K562 (cell line): ENCODE data around the gene KIZ. TPM values are rescaled to one million over a fixed set of nuclear protein-coding genes. Genes with fewer than 3 reads are reported as not detected.

Experiments used
- ATAC-seq: fragments of 200-7000 bp; cut with Tn5 transposase; 3 replicates; pipeline ENCODE4 v1.9.1; 2020; ENCODE audit warnings: moderate library complexity
- BruUV-seq: library from RNA; stranded (reverse); fragments of 400-500 nt; replicated peaks from 2 replicates; lab custom pipeline; 2021; lab: Mats Ljungman, UMichigan
- CTCF ChIA-PET: fragments of 300-600 bp; formaldehyde crosslinking; extraction: SDS; loops from one replicate; lab custom pipeline; 2021; ENCODE audit warnings: low intra/inter-chr PET ratio; lab: Yijun Ruan, JAX
- POLR2A ChIA-PET: fragments of 300-600, 350-650 bp; sonication (Branson Sonifier 250); formaldehyde crosslinking; extraction: SDS; loops from one replicate; lab custom pipeline; 2021; ENCODE audit warnings: antibody characterized with exemption, inconsistent platforms; lab: Yijun Ruan, JAX
- DNase-seq, 4 experiments: peaks; one replicate each; pipeline versions ENCODE4 v3.0.0 to v3.0.0-alpha.2; 2011 to 2018; ENCODE audit warnings: low spot score in 3 of 4, mixed read lengths in 3 of 4; ENCODE audit errors: extremely low read depth in 1 of 4
- FAIRE-seq: peaks from 2 replicates; lab custom pipeline; 2011; peaks lifted over from hg19 to GRCh38; lab: Jason Lieb, UNC
- H2AFZ ChIP-seq: 2 replicates; pipeline ENCODE4 v1.6.0; 2011; ENCODE audit warnings: low read depth, low read length, control low read depth, inconsistent platforms
- H3K27ac ChIP-seq: fragments of 200-600 bp; 3 replicates; pipeline ENCODE4 v1.8.0; 2011; ENCODE audit warnings: low read depth, mild to moderate bottlenecking, control low read depth, inconsistent platforms, low read length, moderate library complexity, mixed read lengths; ENCODE audit errors: extremely low read depth
- H3K27me3 ChIP-seq, 2 experiments: fragments of 300-600 bp in 1 of 2; 2 replicates in 1 of 2; 3 replicates in 1 of 2; pipeline versions ENCODE4 v1.6.0 to v1.8.0; 2011; ENCODE audit warnings: inconsistent platforms in 2 of 2, low read length in 2 of 2, mild to moderate bottlenecking in 1 of 2, mixed read lengths in 1 of 2, moderate library complexity in 1 of 2; ENCODE audit not compliant: control insufficient read depth in 2 of 2, insufficient read depth in 2 of 2
- H3K36me3 ChIP-seq: fragments of 300-600 bp; 3 replicates; pipeline ENCODE4 v1.8.0; 2011; ENCODE audit warnings: mild to moderate bottlenecking, low read length, inconsistent platforms; ENCODE audit not compliant: control insufficient read depth, insufficient read depth
- H3K4me1 ChIP-seq, 2 experiments: fragments of 200-600 bp in 1 of 2; replicated peaks in 1 of 2; 2 replicates in 1 of 2; 3 replicates in 1 of 2; pipeline versions ENCODE4 v1.5.1 to v1.8.0; 2011; ENCODE audit warnings: inconsistent platforms in 2 of 2, low read length in 2 of 2, mild to moderate bottlenecking in 1 of 2, mixed read lengths in 1 of 2, moderate library complexity in 1 of 2; ENCODE audit not compliant: control insufficient read depth in 2 of 2, insufficient read depth in 2 of 2
- H3K4me2 ChIP-seq: 2 replicates; pipeline ENCODE4 v1.6.1; 2011; ENCODE audit warnings: low read length, control low read depth, inconsistent platforms, mixed read lengths; ENCODE audit not compliant: insufficient read depth
- H3K4me3 ChIP-seq: fragments of 200-600 bp; sonication (generic), shearing (Covaris generic); 2 replicates; pipeline ENCODE4 v1.5.1; 2016; ENCODE audit warnings: control low read depth, inconsistent platforms
- H3K79me2 ChIP-seq: fragments of 200-600 bp; 3 replicates; pipeline ENCODE4 v1.8.0; 2011; ENCODE audit warnings: low read length, inconsistent platforms; ENCODE audit not compliant: control insufficient read depth, insufficient read depth
- H3K9ac ChIP-seq, 2 experiments: 2 replicates each; pipeline versions ENCODE4 v1.6.0 to v1.6.1; 2011; ENCODE audit warnings: low read depth in 2 of 2, low read length in 2 of 2, control low read depth in 1 of 2, inconsistent platforms in 1 of 2, mild to moderate bottlenecking in 1 of 2, mixed read lengths in 1 of 2; ENCODE audit not compliant: insufficient read depth in 1 of 2
- H3K9me1 ChIP-seq: one replicate; pipeline ENCODE4 v1.6.0; 2011; ENCODE audit warnings: inconsistent platforms, mild to moderate bottlenecking, low read length, moderate library complexity; ENCODE audit not compliant: control insufficient read depth, insufficient read depth
- H3K9me3 ChIP-seq: replicated peaks from 2 replicates; pipeline ENCODE4 v1.5.1; 2011; ENCODE audit warnings: low read depth, low read length, inconsistent platforms; ENCODE audit not compliant: control insufficient read depth, insufficient read depth
- H4K20me1 ChIP-seq: replicated peaks from 2 replicates; pipeline ENCODE4 v1.6.1; 2011; ENCODE audit warnings: low read length, inconsistent platforms, mixed read lengths; ENCODE audit not compliant: control insufficient read depth, insufficient read depth
- ATF1 ChIP-seq, 2 experiments: fragments of 450-650 bp in 1 of 2; IDR thresholded peaks; 2 replicates each; pipeline ENCODE4 v1.6.1; 2016; ENCODE audit warnings: missing compliant biosample characterization in 1 of 2, missing genetic modification characterization in 1 of 2
- FIP1L1 ChIP-seq: fragments of 200-400 bp; formaldehyde crosslinking; IDR thresholded peaks from 2 replicates; pipeline ENCODE4 v1.6.1; 2018; ENCODE audit warnings: mild to moderate bottlenecking, low read depth, low read length; ENCODE audit not compliant: poor library complexity, severe bottlenecking
- LCOR ChIP-seq: sonication (generic); formaldehyde crosslinking; IDR thresholded peaks from 2 replicates; pipeline ENCODE4 v1.8.0; 2022; ENCODE audit warnings: mild to moderate bottlenecking, missing genetic modification reagents
- SAFB ChIP-seq: fragments of 200-400 bp; formaldehyde crosslinking; IDR thresholded peaks from 2 replicates; pipeline ENCODE4 v1.6.1; 2017; ENCODE audit warnings: low read depth, low read length, borderline replicate concordance
- STAT5B ChIP-seq: fragments of 250-450 bp; sonication (Bioruptor Pico); IDR thresholded peaks from 2 replicates; pipeline ENCODE4 v1.8.0; 2021; ENCODE audit warnings: mild to moderate bottlenecking, inconsistent platforms
- STAT6 ChIP-seq: sonication (generic); formaldehyde crosslinking; IDR thresholded peaks from 2 replicates; pipeline ENCODE4 v1.8.1; 2023; ENCODE audit warnings: mild to moderate bottlenecking, missing genetic modification reagents
- ZNF444 ChIP-seq: fragments of 250-450 bp; sonication (Bioruptor Pico); IDR thresholded peaks from 2 replicates; pipeline ENCODE4 v1.4.0; 2020; ENCODE audit warnings: mild to moderate bottlenecking, moderate library complexity
- WGBS: fragments of 100-300 bp; shearing (Covaris generic); methylation state at CpG from one replicate; pipeline ENCODE4 v1.1.6; 2016; ENCODE audit warnings: low coverage, mixed read lengths; ENCODE audit not compliant: insufficient coverage; ENCODE audit errors: missing lambda C conversion rate; 5-methylcytosine and 5-hydroxymethylcytosine counted together
- in situ Hi-C: fragments of 300-500 bp; cut with MboI; formaldehyde crosslinking; loops from 4 replicates; pipeline ENCODE4 v1.15.0; 2018; ENCODE audit warnings: inconsistent platforms, mixed read lengths
- intact Hi-C: fragments of 100-400 bp; cut with micrococcal nuclease; formaldehyde crosslinking; loops from 2 replicates; pipeline ENCODE4 v1.14.2; 2022
- polyA plus RNA-seq, 8 experiments: library from polyadenylated mRNA; depleted of rRNA in 4 of 8; stranded (reverse) in 5 of 8; unstranded in 3 of 8; fragments of >200 nt; fragmentation: Nextera tagmentation in 2 of 8; fragmentation: Illumina TruSeq in 1 of 8; extraction: Ambion mirVana in 2 of 8; extraction: Trizol in 1 of 8; gene quantifications; 2 replicates each; pipeline versions ENCODE4 v1.2.1 to v1.2.3, GENCODE V29; 2011 to 2014; ENCODE audit warnings: inconsistent platforms in 1 of 8, missing spikeins in 1 of 8
- total RNA-seq, 7 experiments: library from RNA; depleted of rRNA in 6 of 7; stranded (reverse); fragments of >200 nt in 6 of 7; fragmentation: Illumina TruSeq in 2 of 7; extraction: Trizol in 2 of 7; gene quantifications; 2 replicates each; pipeline versions ENCODE4 v1.2.1 to v1.2.3, GENCODE V29; 2011 to 2021; ENCODE audit warnings: low replicate concordance in 1 of 7
- TF ChIP-seq, protein P1 (sequence below): fragments of 250-450 bp; sonication (Bioruptor Pico); IDR thresholded peaks from 2 replicates; pipeline ENCODE4 v1.9.0; 2021; ENCODE audit warnings: mild to moderate bottlenecking
- TF ChIP-seq, protein P2 (sequence below): fragments of 250-450 bp; sonication (Bioruptor Pico); IDR thresholded peaks from 2 replicates; pipeline ENCODE4 v1.8.0; 2022; ENCODE audit warnings: moderate library complexity, mild to moderate bottlenecking, inconsistent platforms
- TF ChIP-seq, protein P3 (sequence below): fragments of 200-800 bp; sonication (Bioruptor generic); IDR thresholded peaks from 2 replicates; pipeline ENCODE4 v1.6.1; 2016; ENCODE audit warnings: missing genetic modification characterization, missing compliant biosample characterization

KIZ gene
- total and polyA plus RNA-seq, 9 of the 15 experiments (the other 6 are each of a cell fraction or from before 2014, with no cell fraction given) = 4.9 to 21.1 (median 13.5) TPM

DNA sequence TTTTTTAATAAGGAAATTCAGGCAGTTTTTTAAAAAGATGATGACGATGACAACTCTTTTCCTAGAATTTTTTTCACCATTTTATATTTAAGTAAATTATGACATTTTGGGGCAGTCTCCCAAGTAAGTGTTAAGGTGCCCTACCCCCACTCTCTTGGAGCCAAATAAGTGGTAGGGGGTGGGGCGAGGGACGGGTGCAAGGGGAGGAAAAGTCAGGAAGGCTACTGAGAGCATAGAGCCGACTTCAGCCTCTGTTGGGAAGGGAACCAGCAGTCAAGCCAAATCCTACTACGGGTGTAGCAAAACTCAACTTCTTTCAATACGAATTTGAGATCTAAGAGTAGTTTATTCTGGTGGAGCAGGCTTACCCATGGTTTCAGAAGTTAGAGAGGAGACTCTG is 54.4 kb downstream of the KIZ start (continued):
- TF ChIP-seq STAT6 (CRISPR knock-in tag) = no peak
- TF ChIP-seq, protein P1, sequence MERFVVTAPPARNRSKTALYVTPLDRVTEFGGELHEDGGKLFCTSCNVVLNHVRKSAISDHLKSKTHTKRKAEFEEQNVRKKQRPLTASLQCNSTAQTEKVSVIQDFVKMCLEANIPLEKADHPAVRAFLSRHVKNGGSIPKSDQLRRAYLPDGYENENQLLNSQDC (CRISPR knock-in tag) = no peak
- no peak for TF ChIP-seq SAFB
- no peak for TF ChIP-seq ZNF444 (CRISPR knock-in tag)
- TF ChIP-seq STAT5B (CRISPR knock-in tag) = no peak
- TF ChIP-seq, protein P2, sequence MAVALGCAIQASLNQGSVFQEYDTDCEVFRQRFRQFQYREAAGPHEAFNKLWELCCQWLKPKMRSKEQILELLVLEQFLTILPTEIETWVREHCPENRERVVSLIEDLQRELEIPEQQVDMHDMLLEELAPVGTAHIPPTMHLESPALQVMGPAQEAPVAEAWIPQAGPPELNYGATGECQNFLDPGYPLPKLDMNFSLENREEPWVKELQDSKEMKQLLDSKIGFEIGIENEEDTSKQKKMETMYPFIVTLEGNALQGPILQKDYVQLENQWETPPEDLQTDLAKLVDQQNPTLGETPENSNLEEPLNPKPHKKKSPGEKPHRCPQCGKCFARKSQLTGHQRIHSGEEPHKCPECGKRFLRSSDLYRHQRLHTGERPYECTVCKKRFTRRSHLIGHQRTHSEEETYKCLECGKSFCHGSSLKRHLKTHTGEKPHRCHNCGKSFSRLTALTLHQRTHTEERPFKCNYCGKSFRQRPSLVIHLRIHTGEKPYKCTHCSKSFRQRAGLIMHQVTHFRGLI (CRISPR knock-in tag) = no peak

GRCh38 chr20:21181028-21181427 is 55.1 kb downstream of the KIZ start:
- no peaks in the 10 kb centered on the region for H3K36me3 ChIP-seq
- CTCF ChIA-PET = no interaction called here
- in situ Hi-C loops = no loop called here
- TF ChIP-seq LCOR (no peak), FIP1L1 (no peak), ATF1 (CRISPR knock-in tag; IDR thresholded peaks at IDR 0.05) (no peak), ATF1 (tag; IDR thresholded peaks at IDR 0.05) (no peak)
- TF ChIP-seq, protein P3, sequence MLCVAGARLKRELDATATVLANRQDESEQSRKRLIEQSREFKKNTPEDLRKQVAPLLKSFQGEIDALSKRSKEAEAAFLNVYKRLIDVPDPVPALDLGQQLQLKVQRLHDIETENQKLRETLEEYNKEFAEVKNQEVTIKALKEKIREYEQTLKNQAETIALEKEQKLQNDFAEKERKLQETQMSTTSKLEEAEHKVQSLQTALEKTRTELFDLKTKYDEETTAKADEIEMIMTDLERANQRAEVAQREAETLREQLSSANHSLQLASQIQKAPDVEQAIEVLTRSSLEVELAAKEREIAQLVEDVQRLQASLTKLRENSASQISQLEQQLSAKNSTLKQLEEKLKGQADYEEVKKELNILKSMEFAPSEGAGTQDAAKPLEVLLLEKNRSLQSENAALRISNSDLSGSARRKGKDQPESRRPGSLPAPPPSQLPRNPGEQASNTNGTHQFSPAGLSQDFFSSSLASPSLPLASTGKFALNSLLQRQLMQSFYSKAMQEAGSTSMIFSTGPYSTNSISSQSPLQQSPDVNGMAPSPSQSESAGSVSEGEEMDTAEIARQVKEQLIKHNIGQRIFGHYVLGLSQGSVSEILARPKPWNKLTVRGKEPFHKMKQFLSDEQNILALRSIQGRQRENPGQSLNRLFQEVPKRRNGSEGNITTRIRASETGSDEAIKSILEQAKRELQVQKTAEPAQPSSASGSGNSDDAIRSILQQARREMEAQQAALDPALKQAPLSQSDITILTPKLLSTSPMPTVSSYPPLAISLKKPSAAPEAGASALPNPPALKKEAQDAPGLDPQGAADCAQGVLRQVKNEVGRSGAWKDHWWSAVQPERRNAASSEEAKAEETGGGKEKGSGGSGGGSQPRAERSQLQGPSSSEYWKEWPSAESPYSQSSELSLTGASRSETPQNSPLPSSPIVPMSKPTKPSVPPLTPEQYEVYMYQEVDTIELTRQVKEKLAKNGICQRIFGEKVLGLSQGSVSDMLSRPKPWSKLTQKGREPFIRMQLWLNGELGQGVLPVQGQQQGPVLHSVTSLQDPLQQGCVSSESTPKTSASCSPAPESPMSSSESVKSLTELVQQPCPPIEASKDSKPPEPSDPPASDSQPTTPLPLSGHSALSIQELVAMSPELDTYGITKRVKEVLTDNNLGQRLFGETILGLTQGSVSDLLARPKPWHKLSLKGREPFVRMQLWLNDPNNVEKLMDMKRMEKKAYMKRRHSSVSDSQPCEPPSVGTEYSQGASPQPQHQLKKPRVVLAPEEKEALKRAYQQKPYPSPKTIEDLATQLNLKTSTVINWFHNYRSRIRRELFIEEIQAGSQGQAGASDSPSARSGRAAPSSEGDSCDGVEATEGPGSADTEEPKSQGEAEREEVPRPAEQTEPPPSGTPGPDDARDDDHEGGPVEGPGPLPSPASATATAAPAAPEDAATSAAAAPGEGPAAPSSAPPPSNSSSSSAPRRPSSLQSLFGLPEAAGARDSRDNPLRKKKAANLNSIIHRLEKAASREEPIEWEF (CRISPR knock-in tag) = no peak

More at GRCh38 chr20:21181028-21181427, 55.1 kb downstream of the KIZ start:
- Histone ChIP-seq H3K4me2 (no peak overlapping the region), H3K9me3 (no peaks in the 10 kb centered on the region), H3K9me1 (no peaks in the 10 kb centered on the region), H3K79me2 (no peaks in the 10 kb centered on the region), H3K9ac (no peak overlapping the region), H2AFZ (no peak overlapping the region), H3K27ac (no peak overlapping the region), H3K4me1 (no peaks in the 10 kb centered on the region; a peak in 1 of 5 replicates), H4K20me1 (no peaks in the 10 kb centered on the region), H3K27me3 (no peaks in the 10 kb centered on the region), H3K4me3 (no peak overlapping the region)
- no TSS peak for BruUV-seq
- intact Hi-C loops = no loop called here
- no peak for FAIRE-seq
- DNase-seq = no peak
- no peak for ATAC-seq
- POLR2A ChIA-PET = no interaction called here
- 72% methylated on average over 3 of the region's 3 CpGs for WGBS
